GM21723 (cell line): ENCODE data around the gene TCOF1.
"Not testable (repeated sequence)": the region's sequence is repeated elsewhere in the genome, so short reads cannot be mapped to it uniquely, and the experiment has no call there.

Source experiments
- ATAC-seq: cut with Tn5 transposase; IDR thresholded peaks from one replicate; pipeline ENCODE4 v1.9.1; 2021; ENCODE audit warnings: mild to moderate bottlenecking, moderate library complexity; ENCODE audit not compliant: unreplicated experiment

TCOF1 gene

DNA sequence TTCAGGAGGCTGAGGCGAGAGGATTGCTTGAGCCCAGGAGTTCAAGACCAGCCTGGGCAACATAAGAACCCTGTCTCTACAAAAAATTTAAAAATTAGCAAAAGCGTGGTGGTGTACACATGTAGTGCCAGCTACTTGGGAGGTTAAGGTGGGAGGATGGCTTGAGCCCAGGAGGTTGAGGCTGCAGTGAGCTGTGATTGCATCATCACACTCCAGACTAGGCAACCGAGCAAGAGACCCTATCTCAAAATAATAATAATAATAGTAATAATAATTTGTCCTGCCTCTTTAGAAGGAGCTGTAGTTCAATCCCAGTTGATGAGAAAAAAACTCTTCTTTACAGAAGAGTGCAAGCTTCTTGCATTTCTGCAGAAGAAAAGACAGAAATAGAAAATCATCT is 65.3 kb downstream of the TCOF1 start:
- no peak for ATAC-seq

DNA sequence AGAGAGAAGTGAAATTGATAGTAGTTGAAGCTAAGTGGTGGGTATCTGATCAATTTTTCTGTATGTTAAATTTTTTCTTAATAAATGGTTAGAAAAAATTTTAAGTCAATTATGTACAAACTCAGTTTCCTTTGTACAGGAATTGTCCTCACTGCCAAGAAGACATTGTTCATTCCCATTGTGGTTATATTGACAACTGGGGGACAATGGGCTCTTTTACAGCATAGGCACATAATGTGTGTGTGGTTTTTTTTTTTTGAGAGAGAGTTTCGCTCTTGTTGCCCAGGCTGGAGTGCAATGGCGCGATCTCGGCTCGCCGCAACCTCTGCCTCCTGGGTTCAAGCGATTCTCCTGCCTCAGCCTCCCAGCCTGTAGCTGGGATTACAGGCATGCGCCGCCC is 68.7 kb downstream of the TCOF1 start:
- not testable (repeated sequence) for ATAC-seq

GRCh38 chr5:150428106-150428876 is 70.8 kb downstream of the TCOF1 start:
- ATAC-seq: no peak

GRCh38 chr5:150428978-150429377 is 71.5 kb downstream of the TCOF1 start:
- no peak for ATAC-seq

- ATAC-seq: peak; percentile 82
Observed at GRCh38 chr5:150429410-150429873, 71.9 kb downstream of the TCOF1 start.

GRCh38 chr5:150431048-150431447 is 73.6 kb downstream of the TCOF1 start:
- no peak for ATAC-seq

DNA sequence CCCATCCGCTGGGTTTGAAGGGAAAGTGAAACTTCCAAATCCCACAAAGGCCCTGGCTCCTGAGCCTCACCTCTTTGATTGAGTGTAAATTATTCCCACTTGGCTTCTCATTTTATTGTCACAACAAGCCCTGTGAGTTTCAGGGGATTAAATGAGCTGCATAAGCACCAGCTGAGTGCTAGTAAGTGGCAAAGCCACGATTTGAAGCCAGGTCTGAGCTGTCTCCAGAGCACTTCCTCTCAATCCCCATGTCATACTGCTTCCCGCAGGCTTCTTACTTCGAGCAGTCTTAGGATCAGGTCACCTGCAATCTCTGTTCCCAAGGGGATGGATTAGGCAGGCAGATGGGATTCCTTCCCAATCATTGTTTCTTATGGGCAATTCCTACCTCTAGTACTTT is 74.1 kb downstream of the TCOF1 start:
- ATAC-seq: no peak

DNA sequence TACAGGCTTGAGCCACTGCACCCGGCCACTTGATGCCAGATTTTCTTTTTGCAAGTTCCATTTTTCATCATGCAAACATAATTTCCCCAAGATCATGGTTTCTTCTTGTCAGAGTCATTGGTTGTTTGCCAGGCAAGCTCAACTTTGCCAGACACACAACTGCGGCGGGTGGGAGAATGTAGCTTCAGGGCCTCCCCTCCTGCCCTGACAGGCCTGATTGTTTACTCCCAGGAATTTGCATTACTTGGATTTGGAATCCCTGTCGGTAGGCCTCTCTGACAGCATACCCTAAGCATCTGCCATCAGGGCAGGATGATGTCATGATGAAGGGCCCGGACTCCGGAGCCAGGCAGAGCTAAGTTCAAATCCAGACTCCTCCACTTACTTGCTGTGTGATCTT is 77.0 kb downstream of the TCOF1 start:
- no peak for ATAC-seq

DNA sequence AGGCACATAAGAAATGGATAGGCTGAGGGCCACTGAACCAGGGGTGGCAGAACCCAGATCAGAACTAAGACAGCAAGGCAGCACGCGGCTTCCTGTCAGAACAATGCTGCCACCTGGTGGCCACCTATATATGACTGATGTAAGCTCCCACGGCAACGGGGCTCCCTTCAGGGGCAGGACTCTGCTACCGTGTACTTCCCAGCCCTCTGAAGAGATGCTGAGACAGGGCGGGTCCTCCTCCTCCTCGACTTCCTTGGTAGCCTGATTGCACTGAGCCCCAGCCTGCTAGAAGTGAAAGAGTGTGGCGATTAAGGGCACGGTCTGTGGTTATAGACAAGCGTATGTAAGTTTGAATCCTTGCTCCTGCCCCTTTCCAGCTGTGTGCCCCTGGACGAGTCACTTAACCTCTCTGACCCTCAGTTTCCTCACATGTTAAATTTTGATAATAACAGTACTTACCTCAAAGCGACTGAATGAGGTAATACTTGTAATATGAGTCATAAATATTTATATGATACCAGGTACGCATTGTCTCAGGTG is 78.7 kb downstream of the TCOF1 start:
- peak; percentile 96 for ATAC-seq

DNA sequence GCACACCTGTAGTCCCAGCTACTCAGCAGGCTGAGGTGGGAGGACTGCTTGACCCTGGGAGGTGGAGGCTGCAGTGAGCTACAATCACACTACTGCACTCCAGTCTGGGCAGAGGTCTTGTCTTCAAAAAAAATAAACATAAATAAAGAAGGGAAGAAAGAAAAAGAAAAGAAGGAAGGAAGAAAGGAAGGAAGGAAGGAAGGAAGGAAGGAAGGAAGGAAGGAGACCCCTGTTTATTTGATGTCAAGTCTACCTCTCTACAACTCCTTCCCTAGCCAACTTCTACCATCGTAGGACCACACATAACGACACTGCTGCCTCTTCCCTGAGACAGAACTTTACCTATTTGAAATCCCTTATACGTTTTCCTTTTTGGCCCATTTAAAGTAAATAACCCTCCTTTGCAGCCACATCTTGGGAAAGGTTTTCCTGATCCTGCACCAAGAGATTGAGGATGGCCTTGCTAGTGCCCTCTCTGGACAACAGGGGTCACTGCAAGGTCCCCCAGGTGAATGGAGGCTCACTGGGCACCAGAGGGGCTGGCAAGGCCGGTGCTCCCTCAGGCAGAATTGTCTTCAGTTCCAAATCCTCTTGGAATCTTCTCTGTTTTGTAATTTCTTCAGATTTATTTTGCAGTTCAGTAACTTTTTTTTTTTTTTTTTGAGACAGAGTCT is 81.5 kb downstream of the TCOF1 start:
- ATAC-seq: no peak

- ATAC-seq: no peak
Observed at GRCh38 chr5:150440948-150441812, 83.7 kb downstream of the TCOF1 start.

- no peak for ATAC-seq
Observed at GRCh38 chr5:150441813-150442698, 84.6 kb downstream of the TCOF1 start.

DNA sequence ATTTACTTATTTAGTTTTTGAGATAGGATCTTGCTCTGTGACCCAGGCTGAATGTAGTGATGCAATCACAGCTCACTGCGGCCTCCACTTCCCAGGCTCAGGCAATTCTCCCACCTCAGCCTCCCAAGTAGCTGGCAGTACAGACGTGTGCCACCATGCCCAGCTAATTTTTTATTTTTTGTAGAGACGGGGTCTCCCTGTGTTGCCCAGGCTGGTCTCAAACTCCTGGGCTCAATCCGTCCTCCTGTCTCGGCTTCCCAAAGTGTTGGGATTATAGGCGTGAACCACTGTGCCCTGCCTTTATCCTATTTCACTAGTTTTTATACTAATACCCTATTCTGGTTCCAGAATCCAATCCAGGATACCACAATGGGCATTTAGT is 85.2 kb downstream of the TCOF1 start:
- no peak for ATAC-seq

GRCh38 chr5:150443242-150444075 is 86.0 kb downstream of the TCOF1 start:
- no peak for ATAC-seq

DNA sequence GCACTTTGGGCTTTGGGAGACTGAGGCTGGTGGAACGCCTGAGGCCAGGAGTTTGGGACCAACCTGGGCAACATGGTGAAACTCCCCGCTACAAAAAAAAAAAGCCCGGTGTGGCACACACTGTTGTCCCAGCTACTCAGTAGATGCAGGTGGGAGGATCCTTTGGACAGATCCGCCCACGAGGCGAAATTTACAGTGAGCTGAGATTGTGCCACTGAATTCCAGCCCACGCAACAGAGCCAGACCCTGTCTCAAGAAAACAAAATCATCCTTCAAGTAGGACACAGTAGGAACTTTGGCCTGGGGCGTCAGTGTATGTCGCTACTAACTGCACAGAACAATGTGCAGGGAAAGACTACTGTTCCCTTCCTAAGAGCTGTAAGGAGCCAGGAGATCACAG is 87.3 kb downstream of the TCOF1 start:
- ATAC-seq: no peak

- ATAC-seq: no peak
Observed at GRCh38 chr5:150446088-150446487, 88.6 kb downstream of the TCOF1 start.

GRCh38 chr5:150446583-150446982 is 89.1 kb downstream of the TCOF1 start:
- no peak for ATAC-seq

GRCh38 chr5:150447188-150447587 is 89.7 kb downstream of the TCOF1 start:
- no peak for ATAC-seq

DNA sequence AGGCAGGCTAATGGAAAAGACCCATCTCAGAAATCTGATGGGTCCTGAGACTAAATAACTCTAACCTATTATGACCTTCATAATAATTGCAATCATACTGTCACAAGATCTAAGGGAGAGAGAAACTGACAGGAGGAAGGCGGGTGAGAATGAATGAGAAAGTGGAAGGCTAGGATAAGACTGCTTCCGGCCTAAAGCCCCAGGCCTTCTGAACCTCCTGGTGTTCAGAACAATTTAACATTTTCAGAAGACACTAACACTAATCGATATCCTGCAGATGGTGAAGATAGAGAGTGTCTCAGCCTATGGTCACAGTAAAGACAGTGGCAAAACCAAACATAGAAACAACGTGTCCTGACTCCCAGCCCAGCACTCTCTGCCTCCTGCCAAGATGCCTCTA is 90.8 kb downstream of the TCOF1 start:
- no peak for ATAC-seq
